GM06990 (cell line): ENCODE measurements around the gene SEMA3E.

Source experiments
- DNase-seq: peaks from one replicate; pipeline ENCODE4 v3.0.0-alpha.2; 2011; ENCODE audit not compliant: insufficient read length; ENCODE audit errors: extremely low read depth
- H3K27me3 ChIP-seq: replicated peaks from 2 replicates; pipeline ENCODE4 v1.6.0; 2011; ENCODE audit warnings: low read length; ENCODE audit not compliant: control insufficient read depth, insufficient read depth
- H3K36me3 ChIP-seq: 2 replicates; pipeline ENCODE4 v1.5.1; 2011; ENCODE audit warnings: low read length; ENCODE audit not compliant: control insufficient read depth, insufficient read depth
- H3K4me3 ChIP-seq: replicated peaks from 2 replicates; pipeline ENCODE4 v1.5.1; 2011; ENCODE audit warnings: low read depth, mild to moderate bottlenecking, control low read depth, low read length
- CTCF ChIP-seq: IDR thresholded peaks from 2 replicates; pipeline ENCODE4 v1.5.1; 2011; ENCODE audit warnings: low read length, control low read depth, mild to moderate bottlenecking, inconsistent platforms; ENCODE audit not compliant: insufficient read depth, poor library complexity, severe bottlenecking

The SEMA3E gene

GRCh38 chr7:83648464-83649241, at the start of gene SEMA3E:
TSS of gene SEMA3E (minus strand) at chr7:83649139.
- H3K27me3 ChIP-seq, result no peaks in the 10 kb centered on the region
- TF ChIP-seq CTCF, result no peak
- H3K4me3 ChIP-seq, result peak within 1 kb of the TSS; percentile 8
- DNase-seq, result no peak
- H3K36me3 ChIP-seq, result no peaks in the 10 kb centered on the region

GRCh38 chr7:83697804-83698530, 49.0 kb upstream of the SEMA3E start:
- Histone ChIP-seq H3K27me3 (no peaks in the 10 kb centered on the region), H3K4me3 (no peak overlapping the region), H3K36me3 (no peaks in the 10 kb centered on the region)
- TF ChIP-seq CTCF, result no peak
- DNase-seq, result no peak

GRCh38 chr7:83696101-83696500, 47.2 kb upstream of the SEMA3E start:
- no peak for TF ChIP-seq CTCF
- no peak for DNase-seq
- Histone ChIP-seq H3K27me3 (no peaks in the 10 kb centered on the region), H3K4me3 (no peak overlapping the region), H3K36me3 (no peaks in the 10 kb centered on the region)

- no peak overlapping the region for H3K4me3 ChIP-seq
- no peaks in the 10 kb centered on the region for H3K27me3 ChIP-seq
- no peak for TF ChIP-seq CTCF
- H3K36me3 ChIP-seq, result no peaks in the 10 kb centered on the region
- DNase-seq, result no peak
Measured at GRCh38 chr7:83695128-83695960, 46.4 kb upstream of the SEMA3E start.

GRCh38 chr7:83693256-83693655, 44.3 kb upstream of the SEMA3E start:
- Histone ChIP-seq H3K27me3 (no peaks in the 10 kb centered on the region), H3K4me3 (no peak overlapping the region), H3K36me3 (no peaks in the 10 kb centered on the region)
- DNase-seq, result no peak
- TF ChIP-seq CTCF, result no peak
